Stimulated activated CD8-positive, alpha-beta memory T cell treated with anti-CD3 and anti-CD28 coated beads, Interleukin-12 subunit alpha, Interleukin-12 subunit beta, amount 100 ng/mL, for 24 hours (primary cell): Measurements from ENCODE around the gene GPS2.
A peak's percentile ranks its signal among the peaks of the same experiment; 100 is the strongest.

Experiments used
- DNase-seq: peaks from one replicate; pipeline ENCODE4 v3.0.0-alpha.2; 2020; ENCODE audit errors: extremely low read depth

Gene GPS2

DNA sequence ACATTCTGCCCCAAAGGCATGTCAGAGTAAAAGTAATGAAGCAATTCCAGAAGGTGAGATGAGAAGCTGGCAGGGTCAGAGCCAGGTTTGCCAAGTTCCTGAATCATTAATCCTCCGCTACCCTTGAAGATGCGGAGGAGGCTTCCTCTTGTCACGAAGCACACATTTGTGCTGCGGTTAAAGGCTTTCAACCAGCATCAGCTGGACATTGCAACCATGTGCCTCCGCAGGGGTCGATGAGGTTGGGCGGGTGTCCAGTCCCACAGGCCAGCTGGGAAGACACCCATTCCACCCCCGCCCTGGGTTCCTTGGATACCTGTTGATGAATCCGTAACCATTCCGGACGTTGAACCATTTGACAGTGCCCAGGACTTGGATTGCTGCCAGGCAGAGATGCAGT, 22.0 kb downstream of the GPS2 start:
- no peak for DNase-seq

GRCh38 chr17:7292729-7293128, 22.4 kb downstream of the GPS2 start:
- DNase-seq: no peak

DNA sequence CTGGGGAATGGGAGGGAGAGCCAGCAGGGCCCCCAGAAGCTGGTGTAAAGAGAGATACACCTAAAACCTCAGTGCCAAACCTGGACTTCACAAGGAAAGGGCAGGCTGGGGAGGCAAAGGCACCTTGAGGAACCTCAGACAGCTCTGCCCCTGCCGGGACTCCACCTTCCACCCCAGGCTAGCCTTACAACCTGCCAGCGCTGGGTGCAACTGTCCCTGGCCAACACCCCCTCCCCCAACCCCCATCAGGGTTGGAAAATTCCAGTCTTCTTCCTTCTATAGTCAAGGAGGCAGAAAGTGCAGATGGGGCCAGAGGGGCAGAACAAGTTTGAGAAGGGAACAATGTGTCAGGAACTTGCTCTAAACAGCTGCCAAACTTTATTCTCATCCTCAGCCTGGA, 23.0 kb downstream of the GPS2 start:
- no peak for DNase-seq

- no peak for DNase-seq
These were observed 24.5 kb downstream of the GPS2 start for GRCh38 chr17:7290685-7291084.

DNA sequence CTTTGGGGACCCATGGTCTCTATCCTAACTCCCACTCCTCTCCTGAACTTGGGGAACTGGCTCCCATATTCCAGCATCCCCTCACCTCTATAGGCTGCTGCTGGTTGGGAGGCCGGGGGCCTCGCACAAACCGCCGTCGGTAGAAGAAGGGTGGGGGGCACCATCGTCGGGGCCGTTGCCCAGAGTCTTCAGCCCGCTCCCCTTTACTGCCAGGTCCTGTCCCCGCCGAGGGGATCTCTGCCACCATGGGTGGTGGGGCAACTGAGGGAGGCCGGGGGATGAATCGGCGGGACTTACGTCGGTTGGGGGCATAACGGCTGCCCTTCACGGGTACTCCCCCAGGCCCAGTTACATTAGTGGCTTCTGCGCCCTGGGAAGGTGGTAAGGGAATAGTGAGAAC, 25.0 kb downstream of the GPS2 start:
- no peak for DNase-seq

DNA sequence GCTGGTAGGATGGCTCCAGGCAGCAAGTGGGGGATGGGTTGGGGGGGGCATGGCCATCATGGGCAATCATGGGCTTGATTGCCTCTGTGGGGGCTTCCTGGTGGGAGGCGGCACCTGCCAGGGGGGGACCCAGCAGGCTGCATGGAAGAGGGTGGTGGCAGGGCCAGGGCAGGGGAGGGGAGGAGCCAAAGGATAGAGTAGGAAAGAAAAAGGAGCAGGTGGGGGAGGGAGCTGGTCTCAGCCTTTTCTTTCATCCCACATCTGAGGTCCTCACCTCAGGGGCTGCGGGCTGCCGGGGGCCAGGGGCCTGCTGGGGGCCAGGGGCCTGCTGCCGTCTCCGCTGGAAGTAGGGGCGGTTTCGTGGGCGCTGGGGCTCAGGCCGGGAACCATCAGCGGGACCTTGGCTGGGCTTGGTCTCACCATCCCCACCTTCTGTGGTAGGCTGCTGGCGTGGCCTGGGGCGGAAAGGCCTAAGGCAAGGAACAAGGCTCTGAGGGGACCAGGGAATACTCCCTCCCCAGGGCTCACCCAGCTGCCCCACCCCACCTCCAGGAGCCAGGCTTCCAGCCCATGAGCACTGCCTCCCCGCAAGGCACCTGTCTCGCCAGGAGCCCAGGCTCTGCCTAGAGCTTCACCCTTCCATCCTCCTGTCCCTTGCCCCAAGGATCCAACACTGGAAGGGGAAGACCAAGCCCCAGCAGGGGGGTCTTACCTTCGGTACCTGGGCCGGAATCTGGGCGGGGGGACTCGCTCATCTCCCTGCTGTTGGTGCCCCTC, 25.7 kb downstream of the GPS2 start:
- DNase-seq: no peak

DNA sequence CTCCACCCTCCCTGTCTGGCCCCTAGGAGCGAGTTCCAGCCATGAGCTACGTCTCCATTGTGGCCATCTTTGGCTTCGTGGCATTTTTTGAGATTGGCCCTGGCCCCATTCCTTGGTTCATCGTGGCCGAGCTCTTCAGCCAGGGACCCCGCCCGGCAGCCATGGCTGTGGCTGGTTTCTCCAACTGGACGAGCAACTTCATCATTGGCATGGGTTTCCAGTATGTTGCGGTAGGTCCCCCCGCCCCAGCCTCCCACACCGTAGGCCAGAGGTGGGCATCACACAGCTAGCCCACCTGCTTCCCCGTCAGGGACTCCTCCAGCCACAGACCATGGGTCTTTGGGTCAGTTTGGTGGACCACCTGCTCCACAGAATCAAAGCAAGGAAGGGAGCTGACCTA, 29.5 kb downstream of the GPS2 start:
- no peak for DNase-seq

DNA sequence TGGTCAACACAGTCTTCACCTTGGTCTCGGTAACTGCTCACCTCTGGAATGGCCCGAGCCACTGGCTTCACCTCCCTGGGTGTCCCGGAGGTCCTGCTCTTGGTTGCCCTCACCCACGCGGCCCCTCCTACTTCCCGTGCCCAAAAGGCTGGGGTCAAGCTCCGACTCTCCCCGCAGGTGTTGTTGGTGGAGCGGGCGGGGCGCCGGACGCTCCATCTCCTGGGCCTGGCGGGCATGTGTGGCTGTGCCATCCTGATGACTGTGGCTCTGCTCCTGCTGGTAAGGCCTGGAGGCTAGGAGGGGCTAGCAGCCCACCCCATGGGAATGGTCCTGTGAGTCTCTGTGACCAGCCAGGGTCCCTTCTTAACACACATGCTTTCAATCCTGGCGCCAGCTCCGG, 30.2 kb downstream of the GPS2 start:
- DNase-seq: no peak

DNA sequence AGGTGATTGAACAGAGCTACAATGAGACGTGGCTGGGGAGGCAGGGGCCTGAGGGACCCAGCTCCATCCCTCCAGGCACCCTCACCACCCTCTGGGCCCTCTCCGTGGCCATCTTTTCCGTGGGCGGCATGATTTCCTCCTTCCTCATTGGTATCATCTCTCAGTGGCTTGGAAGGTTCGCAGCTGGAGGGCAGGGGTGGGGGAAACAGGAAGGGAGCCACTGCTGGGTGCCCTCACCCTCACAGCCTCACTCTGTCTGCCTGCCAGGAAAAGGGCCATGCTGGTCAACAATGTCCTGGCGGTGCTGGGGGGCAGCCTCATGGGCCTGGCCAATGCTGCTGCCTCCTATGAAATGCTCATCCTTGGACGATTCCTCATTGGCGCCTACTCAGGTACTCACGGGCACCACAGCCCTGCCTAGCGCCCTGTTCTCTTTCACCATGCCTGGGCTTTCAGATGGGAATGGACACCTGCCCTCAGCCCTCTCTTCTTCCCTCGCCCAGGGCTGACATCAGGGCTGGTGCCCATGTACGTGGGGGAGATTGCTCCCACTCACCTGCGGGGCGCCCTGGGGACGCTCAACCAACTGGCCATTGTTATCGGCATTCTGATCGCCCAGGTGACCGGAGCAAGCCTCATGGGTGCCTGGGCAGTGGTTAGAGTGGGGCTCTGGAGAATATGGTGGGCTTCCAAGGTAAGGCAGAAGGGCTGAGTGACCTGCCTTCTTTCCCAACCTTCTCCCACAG, 31.5 kb downstream of the GPS2 start:
- DNase-seq: no peak

DNA sequence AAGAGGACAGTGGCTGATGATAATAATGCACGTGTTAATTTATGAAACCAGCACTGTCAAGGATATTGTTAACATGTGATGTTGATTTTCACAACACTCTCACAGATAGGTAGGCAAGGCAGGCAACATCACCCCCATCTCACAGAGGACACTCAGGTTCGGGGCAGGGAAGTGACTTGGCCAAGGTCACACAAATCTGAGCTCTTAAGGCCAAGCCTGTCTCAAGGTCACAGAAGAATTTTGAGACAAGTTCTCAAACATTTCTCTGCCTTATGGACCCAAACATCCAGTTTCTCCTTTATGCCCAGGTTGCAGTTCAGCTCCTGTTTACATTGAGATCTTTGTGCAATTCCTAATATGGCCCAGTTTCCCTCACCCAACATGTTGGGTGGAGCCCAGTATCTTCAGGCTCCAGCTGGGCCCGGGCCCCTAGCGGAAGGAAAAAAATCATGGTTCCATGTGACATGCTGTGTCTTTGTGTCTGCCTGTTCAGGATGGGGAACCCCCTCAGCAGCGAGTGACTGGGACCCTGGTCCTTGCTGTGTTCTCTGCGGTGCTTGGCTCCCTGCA, 32.3 kb downstream of the GPS2 start:
- no peak for DNase-seq

GRCh38 chr17:7281953-7282751, 33.0 kb downstream of the GPS2 start:
- no peak for DNase-seq

GRCh38 chr17:7281074-7281952, 33.8 kb downstream of the GPS2 start, which contains the start of gene SLC2A4:
TSS of gene SLC2A4 (plus strand) at chr17:7281718. CDS start at chr17:7281935, 217 bp downstream.
- DNase-seq: peak; percentile 87

DNA sequence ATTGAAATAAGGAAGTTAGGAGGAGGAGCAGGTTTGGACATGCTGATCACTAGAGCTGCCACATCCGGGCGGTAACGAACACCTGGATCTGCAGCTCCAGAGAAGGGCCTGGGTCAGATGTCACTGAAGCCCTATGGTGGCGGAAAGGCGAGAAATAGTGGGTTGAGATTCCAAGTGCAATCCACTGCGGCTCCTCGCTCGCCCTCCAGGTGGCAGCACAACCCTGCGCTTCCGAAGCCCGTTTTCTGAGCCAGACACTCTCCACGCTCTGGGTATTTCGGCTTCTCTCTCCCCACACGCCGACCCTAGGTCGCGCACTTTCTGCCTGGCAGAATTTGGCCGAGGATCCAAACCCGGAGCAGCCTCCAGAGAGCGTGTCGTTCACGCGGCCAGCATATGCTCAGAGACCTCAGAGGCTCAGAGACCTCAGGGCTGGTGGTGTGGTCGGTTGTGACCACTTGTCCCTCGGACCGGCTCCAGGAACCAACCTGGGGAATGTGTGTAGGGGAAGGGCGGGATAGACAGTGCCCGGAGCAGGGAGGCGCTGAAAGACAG, 34.6 kb downstream of the GPS2 start:
- peak; percentile 60 for DNase-seq

- DNase-seq: no peak
These were observed 35.7 kb downstream of the GPS2 start for GRCh38 chr17:7279448-7279847.

GRCh38 chr17:7266784-7267183, 48.4 kb downstream of the GPS2 start:
- DNase-seq: no peak

DNA sequence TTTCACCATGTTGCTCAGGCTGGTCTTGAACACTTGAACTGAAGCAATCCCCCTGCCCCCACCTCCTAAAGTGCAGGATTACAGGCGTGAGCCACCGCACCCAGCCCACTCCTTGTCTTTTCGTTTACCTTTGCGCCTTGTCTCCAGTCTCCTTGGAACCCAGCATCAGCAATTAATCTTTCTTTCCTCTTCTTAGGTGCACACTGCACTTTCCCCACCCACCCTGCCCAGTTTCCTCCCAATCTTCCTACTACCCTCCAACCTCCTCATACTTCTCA, 51.4 kb downstream of the GPS2 start:
- no peak for DNase-seq

- no peak for DNase-seq
These were observed 52.0 kb downstream of the GPS2 start for GRCh38 chr17:7262935-7263800.
